Body of pancreas (tissue), 4 donors: ENCODE measurements around the gene ZNF775. TPM values are rescaled to one million over a fixed set of nuclear protein-coding genes. Genes with fewer than 3 reads are reported as not detected.

Source experiments
- ATAC-seq: fragments of 150-250 bp; one replicate; pipeline ENCODE4 v1.9.1; 2016
- DNase-seq, 4 donors: peaks; one replicate each; pipeline ENCODE4 v3.0.0-alpha.2; 2019
- H3K27ac ChIP-seq, 4 donors: fragments of 200-600 bp; sonication (generic); 1 replicate in 3 of 4; 2 replicates in 1 of 4; pipeline versions ENCODE4 v1.5.1 to v1.6.1; 2016 to 2019; ENCODE audit warnings: mild to moderate bottlenecking in 1 of 4, mixed read lengths in 1 of 4, moderate library complexity in 1 of 4
- H3K27me3 ChIP-seq, 2 donors: fragments of 200-600 bp; sonication (generic); one replicate each; pipeline ENCODE4 v1.6.0; 2016; ENCODE audit warnings: mild to moderate bottlenecking in 1 of 2
- H3K36me3 ChIP-seq, 2 donors: fragments of 200-600 bp; sonication (generic); replicated peaks in 1 of 2; 2 replicates each; pipeline ENCODE4 v1.5.1; 2016; ENCODE audit warnings: low read depth in 2 of 2; ENCODE audit not compliant: insufficient read depth in 1 of 2
- H3K4me1 ChIP-seq: fragments of 200-600 bp; sonication (generic); one replicate; pipeline ENCODE4 v1.6.0; 2016
- H3K4me3 ChIP-seq, 2 donors: fragments of 200-600 bp; sonication (generic); 1 replicate in 1 of 2; 2 replicates in 1 of 2; pipeline ENCODE4 v1.5.1; 2016 to 2019
- H3K9me3 ChIP-seq, 3 donors: fragments of 200-600 bp; sonication (generic); 1 replicate in 2 of 3; 2 replicates in 1 of 3; pipeline ENCODE4 v1.5.1; 2016
- CTCF ChIP-seq, 7 experiments: fragments of 450-650 bp in 4 of 7; fragments of 200-600 bp in 3 of 7; sonication (generic) in 3 of 7; IDR thresholded peaks; one replicate each; pipeline ENCODE4 v1.5.1; 2016 to 2019; ENCODE audit warnings: antibody characterized with exemption in 7 of 7
- POLR2A ChIP-seq, 3 donors: fragments of 450-650 bp; IDR thresholded peaks; one replicate each; pipeline ENCODE4 v1.6.1; 2016; ENCODE audit warnings: antibody characterized with exemption in 3 of 3, mild to moderate bottlenecking in 2 of 3
- WGBS, 2 donors: methylation state at CpG; one replicate each; pipeline ENCODE4 v1.1.5; 2017; 5-methylcytosine and 5-hydroxymethylcytosine counted together
- intact Hi-C: fragments of 100-400 bp; cut with DNase I; formaldehyde crosslinking; loops from one replicate; pipeline ENCODE4 v1.15.1; 2023
- total RNA-seq, 2 donors: library from RNA; depleted of rRNA; stranded (reverse); fragments of >200 nt; gene quantifications; one replicate each; pipeline ENCODE4 v1.1.0, GENCODE V29; 2016

Gene ZNF775
- total RNA-seq, 2 donors from 2014 or later, result 6.0 to 10.2 TPM

GRCh38 chr7:150382123-150382843 is 3.2 kb downstream of the ZNF775 start:
- Histone ChIP-seq H3K4me1 (peaks cover 43% of the 10 kb centered on the region), H3K4me3 (no peak overlapping the region), H3K27ac (no peak overlapping the region), H3K36me3 (no peaks in the 10 kb centered on the region), H3K27me3 (no peaks in the 10 kb centered on the region), H3K9me3 (no peaks in the 10 kb centered on the region)
- TF ChIP-seq POLR2A (IDR thresholded peaks at IDR 0.05) (no peak), CTCF (IDR thresholded peaks at IDR 0.05) (no peak)
- ATAC-seq (no peak), DNase-seq (no peak)
- 80 to 84% methylated on average over 17 to 20 of the region's 20 CpGs for WGBS, 2 donors
- intact Hi-C loops, result no loop called here

GRCh38 chr7:150382844-150383225 is 3.7 kb downstream of the ZNF775 start:
- DNase-seq (no peak), ATAC-seq (no peak)
- Histone ChIP-seq H3K36me3 (no peaks in the 10 kb centered on the region), H3K27me3 (no peaks in the 10 kb centered on the region), H3K27ac (no peak overlapping the region), H3K4me1 (peaks cover 37% of the 10 kb centered on the region), H3K4me3 (no peak overlapping the region), H3K9me3 (no peaks in the 10 kb centered on the region)
- intact Hi-C loops, result no loop called here
- 39 to 41% methylated on average over 4 of the region's 4 CpGs for WGBS, 2 donors
- TF ChIP-seq CTCF (IDR thresholded peaks at IDR 0.05), result no peak
- TF ChIP-seq POLR2A (IDR thresholded peaks at IDR 0.05), result no peak

- no peak for ATAC-seq
- intact Hi-C loops, result no loop called here
- WGBS, 2 donors, result 70 to 80% methylated on average over 15 to 20 of the region's 22 CpGs
- no peak overlapping the region for H3K4me3 ChIP-seq
- H3K4me1 ChIP-seq, result peaks cover 36% of the 10 kb centered on the region
- H3K27me3 ChIP-seq, result no peaks in the 10 kb centered on the region
- no peaks in the 10 kb centered on the region for H3K9me3 ChIP-seq
- H3K36me3 ChIP-seq, result no peaks in the 10 kb centered on the region
- H3K27ac ChIP-seq, result peak overlapping the region in 2 of 4 donors; percentile 18 to 60
- TF ChIP-seq POLR2A (IDR thresholded peaks at IDR 0.05) (peak in 2 of 3 donors; percentile 16 to 18), CTCF (IDR thresholded peaks at IDR 0.05) (no peak)
- peak in 3 of 4 donors; percentile 46 to 68 (median 63) for DNase-seq
Measured at GRCh38 chr7:150383710-150384397, 4.7 kb downstream of the ZNF775 start.

GRCh38 chr7:150384406-150385301 is 5.5 kb downstream of the ZNF775 start:
- Histone ChIP-seq H3K4me3 (no peak overlapping the region), H3K27me3 (no peaks in the 10 kb centered on the region), H3K36me3 (no peaks in the 10 kb centered on the region), H3K9me3 (no peaks in the 10 kb centered on the region), H3K27ac (peak overlapping the region in 2 of 4 donors; percentile 18 to 60), H3K4me1 (peaks cover 42% of the 10 kb centered on the region)
- WGBS, 2 donors, result 77 to 93% methylated on average over 12 to 15 of the region's 15 CpGs
- DNase-seq (peak in 2 of 4 donors; percentile 3 to 4), ATAC-seq (no peak)
- TF ChIP-seq POLR2A (IDR thresholded peaks at IDR 0.05) (no peak), CTCF (IDR thresholded peaks at IDR 0.05) (no peak)
- intact Hi-C loops, result no loop called here
